ENCODE measurements around the gene PSMB8.

PSMB8 gene

GRCh38 chr6:32803416-32803815 lies 40.4 kb downstream of the PSMB8 start:
- H3K4me3 ChIP-seq (ENCODE audit: low read length): no peak overlapping the region
- no peak for DNase-seq (ENCODE audit: low read depth)
- no peak for TF ChIP-seq CTCF (IDR thresholded peaks at IDR 0.05; ENCODE audit: insufficient read depth, low read depth, low read length, missing control alignments)

GRCh38 chr6:32799740-32800139 lies 44.1 kb downstream of the PSMB8 start:
- no peak for DNase-seq (ENCODE audit: low read depth)
- TF ChIP-seq CTCF (IDR thresholded peaks at IDR 0.05; ENCODE audit: insufficient read depth, low read depth, low read length, missing control alignments): no peak
- H3K4me3 ChIP-seq (ENCODE audit: low read length): no peak overlapping the region

- H3K4me3 ChIP-seq (ENCODE audit: low read length): no peak overlapping the region
- no peak for TF ChIP-seq CTCF (IDR thresholded peaks at IDR 0.05; ENCODE audit: insufficient read depth, low read depth, low read length, missing control alignments)
- no peak for DNase-seq (ENCODE audit: low read depth)
Observed at GRCh38 chr6:32799168-32799567, 44.7 kb downstream of the PSMB8 start.

GRCh38 chr6:32796848-32797776 lies 46.7 kb downstream of the PSMB8 start:
- TF ChIP-seq CTCF (IDR thresholded peaks at IDR 0.05; ENCODE audit: insufficient read depth, low read depth, low read length, missing control alignments): peak; percentile 76
- peak; percentile 64 for DNase-seq (ENCODE audit: low read depth)
- peak overlapping the region; percentile 2 for H3K4me3 ChIP-seq (ENCODE audit: low read length)

- H3K4me3 ChIP-seq (ENCODE audit: low read length): no peak overlapping the region
- DNase-seq (ENCODE audit: low read depth): no peak
- no peak for TF ChIP-seq CTCF (IDR thresholded peaks at IDR 0.05; ENCODE audit: insufficient read depth, low read depth, low read length, missing control alignments)
Observed at GRCh38 chr6:32794510-32794909, 49.3 kb downstream of the PSMB8 start.

GRCh38 chr6:32792901-32793435 lies 50.9 kb downstream of the PSMB8 start:
- no peak for DNase-seq (ENCODE audit: low read depth)
- no peak overlapping the region for H3K4me3 ChIP-seq (ENCODE audit: low read length)
- no peak for TF ChIP-seq CTCF (IDR thresholded peaks at IDR 0.05; ENCODE audit: insufficient read depth, low read depth, low read length, missing control alignments)

All from epithelial cell of esophagus (primary cell).